H1 (cell line): Measurements from ENCODE around the gene RAB35. TPM values are rescaled to one million over a fixed set of nuclear protein-coding genes. Genes with fewer than 3 reads are reported as not detected.

Source experiments
- CREB1 ChIP-seq: IDR thresholded peaks from 2 replicates; pipeline ENCODE4 v1.6.1; 2012; ENCODE audit warnings: inconsistent platforms
- EP300 ChIP-seq, 2 experiments: IDR thresholded peaks; 1 replicate in 1 of 2; 2 replicates in 1 of 2; pipeline ENCODE4 v1.6.1; 2011 to 2012; ENCODE audit warnings: low read depth in 2 of 2, low read length in 2 of 2, mild to moderate bottlenecking in 2 of 2, borderline replicate concordance in 1 of 2, inconsistent platforms in 1 of 2, moderate library complexity in 1 of 2
- GABPA ChIP-seq: IDR thresholded peaks from 2 replicates; pipeline ENCODE4 v1.6.1; 2011; ENCODE audit warnings: mild to moderate bottlenecking, low read length, moderate library complexity, borderline replicate concordance; ENCODE audit not compliant: insufficient read depth
- RFX5 ChIP-seq: IDR thresholded peaks from 2 replicates; pipeline ENCODE4 v1.6.1; 2011; ENCODE audit warnings: low read depth, low read length, improper control_type of control experiment, borderline replicate concordance
- SP1 ChIP-seq: IDR thresholded peaks from 2 replicates; pipeline ENCODE4 v1.6.1; 2011; ENCODE audit warnings: low read depth, low read length
- polyA plus RNA-seq, 7 experiments: library from polyadenylated mRNA; depleted of rRNA in 3 of 7; stranded (reverse) in 5 of 7; unstranded in 2 of 7; fragments of >200 nt in 5 of 7; fragments of 200-250 nt in 2 of 7; gene quantifications; 1 replicate in 5 of 7; 2 replicates in 1 of 7; 4 replicates in 1 of 7; pipeline versions ENCODE4 v1.2.1 to v1.2.3, GENCODE V29; 2011 to 2013; ENCODE audit warnings: missing spikeins in 2 of 7, mixed read lengths in 2 of 7
- total RNA-seq: library from RNA; stranded (reverse); fragmentation: NEBNext Ultra II Directional; extraction: Animal tissue kit (Norgen Biotek cat#: 25700); gene quantifications from 2 replicates; pipeline ENCODE4 v1.2.1, GENCODE V29; 2021

Gene RAB35
- total and polyA plus RNA-seq, 2 of the 8 experiments (the other 6 are each of a cell fraction or from before 2014, with no cell fraction given) = 33.4 to 39.0 TPM

DNA sequence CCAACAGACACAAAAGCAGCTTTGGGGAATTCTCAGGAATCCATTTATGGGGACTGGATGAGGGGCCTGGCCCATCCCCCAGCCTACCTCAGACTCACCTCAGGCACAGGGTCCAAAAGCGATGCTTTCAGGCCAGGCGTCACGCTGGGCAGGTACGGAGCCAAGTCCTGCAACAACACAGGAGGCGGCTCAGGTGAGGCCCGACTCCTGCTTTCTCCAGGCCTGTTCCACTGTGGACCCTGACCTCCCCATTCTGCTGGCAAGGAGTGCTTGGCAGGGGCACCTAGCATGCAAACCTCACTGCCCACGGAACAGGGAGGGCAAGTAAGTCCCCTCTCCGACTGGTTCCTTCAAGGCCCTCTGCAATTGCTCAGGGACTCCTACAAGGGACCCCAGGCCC lies 28.6 kb upstream of the RAB35 start (continued):
- TF ChIP-seq CREB1 (no peak), GABPA (no peak), RFX5 (no peak), SP1 (no peak), EP300 (IDR thresholded peaks at IDR 0.05; ENCODE audit: borderline replicate concordance in 1 of 2, low read depth in 2 of 2, low read length in 2 of 2) (no peak)
